B cell (primary cell): ENCODE data around the gene ADPRH. TPM values are rescaled to one million over a fixed set of nuclear protein-coding genes. Genes with fewer than 3 reads are reported as not detected.

Source experiments
- ATAC-seq: fragments of 200-7000 bp; cut with Tn5 transposase; one replicate; pipeline ENCODE4 v1.10.0; 2021; ENCODE audit warnings: low read depth, mild to moderate bottlenecking, moderate number of reproducible peaks, moderate library complexity
- CTCF ChIA-PET: fragments of 350-600 bp; sonication (Branson Sonifier 250); formaldehyde crosslinking; loops from one replicate; lab custom pipeline; 2021; ENCODE audit warnings: antibody characterized with exemption, inconsistent platforms; lab: Charles Lee
- POLR2A ChIA-PET: fragments of 350-600 bp; sonication (Branson Sonifier 250); formaldehyde crosslinking; loops from one replicate; lab custom pipeline; 2021; ENCODE audit warnings: antibody characterized with exemption; lab: Charles Lee
- DNase-seq: peaks from one replicate; pipeline ENCODE4 v3.0.0; 2013
- H2AFZ ChIP-seq: 2 replicates; pipeline ENCODE4 v1.6.1; 2012; ENCODE audit warnings: mild to moderate bottlenecking, low read depth, low read length; ENCODE audit not compliant: insufficient read depth, poor library complexity, severe bottlenecking
- H3K27ac ChIP-seq, 2 donors: 1 replicate in 1 of 2; 2 replicates in 1 of 2; pipeline ENCODE4 v1.5.1; 2012 to 2013; ENCODE audit warnings: low read length in 2 of 2, mild to moderate bottlenecking in 2 of 2, moderate library complexity in 1 of 2
- H3K27me3 ChIP-seq, 4 experiments: fragments of 200-600 bp in 1 of 4; sonication (generic) in 1 of 4; replicated peaks in 1 of 4; 1 replicate in 2 of 4; 2 replicates in 2 of 4; pipeline versions ENCODE4 v1.6.1 to v1.7.0; 2013 to 2016; ENCODE audit warnings: low read length in 3 of 4, mild to moderate bottlenecking in 2 of 4, mixed read lengths in 1 of 4, moderate library complexity in 1 of 4; ENCODE audit not compliant: insufficient read depth in 4 of 4, control insufficient read depth in 3 of 4; ENCODE audit errors: control extremely low read depth in 1 of 4
- H3K36me3 ChIP-seq, 2 experiments: replicated peaks in 1 of 2; 1 replicate in 1 of 2; 2 replicates in 1 of 2; pipeline versions ENCODE4 v1.6.1 to v1.7.1; 2013; ENCODE audit warnings: low read length in 1 of 2; ENCODE audit not compliant: insufficient read depth in 2 of 2, control insufficient read depth in 1 of 2; ENCODE audit errors: control extremely low read depth in 1 of 2, extremely low read depth in 1 of 2
- H3K4me1 ChIP-seq, 2 donors: fragments of 200-600 bp in 1 of 2; sonication (generic) in 1 of 2; 1 replicate in 1 of 2; 2 replicates in 1 of 2; pipeline versions ENCODE4 v1.5.1 to v1.6.1; 2013 to 2017; ENCODE audit warnings: low read length in 2 of 2; ENCODE audit not compliant: control insufficient read depth in 2 of 2, insufficient read depth in 2 of 2
- H3K4me2 ChIP-seq: replicated peaks from 2 replicates; pipeline ENCODE3; 2012; ENCODE audit warnings: mild to moderate bottlenecking, low read depth, low read length; ENCODE audit not compliant: poor library complexity, severe bottlenecking
- H3K4me3 ChIP-seq, 5 experiments: fragments of 200-600 bp in 1 of 5; sonication (generic) in 1 of 5; 1 replicate in 3 of 5; 2 replicates in 2 of 5; pipeline versions ENCODE4 v1.5.1 to v1.7.0; 2011 to 2016; ENCODE audit warnings: low read length in 4 of 5, mild to moderate bottlenecking in 4 of 5, low read depth in 2 of 5, control low read depth in 1 of 5, moderate library complexity in 1 of 5; ENCODE audit not compliant: insufficient read depth in 1 of 5; ENCODE audit errors: control extremely low read depth in 1 of 5, extremely low read depth in 1 of 5
- H3K79me2 ChIP-seq: fragments of 200-600 bp; sonication (generic); one replicate; pipeline ENCODE4 v1.6.0; 2016; ENCODE audit warnings: low read length; ENCODE audit not compliant: control insufficient read depth, insufficient read depth
- H3K9ac ChIP-seq: fragments of 200-600 bp; sonication (generic); 2 replicates; pipeline ENCODE4 v1.6.1; 2017; ENCODE audit warnings: mild to moderate bottlenecking, low read length, moderate library complexity
- H3K9me3 ChIP-seq, 3 donors: one replicate each; pipeline versions ENCODE4 v1.6.1 to v1.7.1; 2013; ENCODE audit warnings: low read length in 2 of 3; ENCODE audit not compliant: control insufficient read depth in 2 of 3, insufficient read depth in 1 of 3; ENCODE audit errors: control extremely low read depth in 1 of 3
- H4K20me1 ChIP-seq: 2 replicates; pipeline ENCODE4 v1.6.0; 2012; ENCODE audit warnings: mild to moderate bottlenecking, low read length; ENCODE audit not compliant: insufficient read depth, control insufficient read depth, poor library complexity, severe bottlenecking
- H3K27ac Mint-ChIP-seq: one replicate; pipeline ENCODE4 v1.8.0; 2021; ENCODE audit warnings: mixed read lengths
- H3K27me3 Mint-ChIP-seq: one replicate; pipeline ENCODE4 v1.8.0; 2021; ENCODE audit warnings: mixed read lengths
- H3K4me1 Mint-ChIP-seq: one replicate; pipeline ENCODE4 v1.8.0; 2021; ENCODE audit warnings: mixed read lengths
- H3K4me3 Mint-ChIP-seq: one replicate; pipeline ENCODE4 v1.8.0; 2021; ENCODE audit warnings: mixed read lengths
- H3K9me3 Mint-ChIP-seq: one replicate; pipeline ENCODE4 v1.8.0; 2022; ENCODE audit warnings: mixed read lengths; ENCODE audit not compliant: insufficient read depth
- CTCF ChIP-seq: fragments of 200-600 bp; IDR thresholded peaks from one replicate; pipeline ENCODE4 v1.8.0; 2022; ENCODE audit warnings: antibody characterized with exemption, mild to moderate bottlenecking
- EZH2 ChIP-seq: IDR thresholded peaks from 2 replicates; pipeline ENCODE4 v1.6.1; 2012; ENCODE audit warnings: borderline replicate concordance, low read depth, mild to moderate bottlenecking, moderate library complexity, low read length; ENCODE audit not compliant: insufficient read depth, poor library complexity, severe bottlenecking
- WGBS: methylation state at CpG from one replicate; pipeline ENCODE4 v1.1.5; 2013; ENCODE audit warnings: missing lambda C conversion rate; ENCODE audit not compliant: insufficient coverage; 5-methylcytosine and 5-hydroxymethylcytosine counted together
- intact Hi-C: fragments of 100-400 bp; cut with micrococcal nuclease; formaldehyde crosslinking; loops from one replicate; pipeline ENCODE4 v1.10.0; 2022
- polyA plus RNA-seq: library from polyadenylated mRNA; depleted of rRNA; stranded (reverse); fragments of >200 nt; gene quantifications from 2 replicates; pipeline ENCODE4 v1.2.3, GENCODE V29; 2012
- total RNA-seq, 2 donors: library from RNA; stranded (reverse); fragments of 120-200 nt in 1 of 2; gene quantifications; 1 replicate in 1 of 2; 2 replicates in 1 of 2; pipeline versions ENCODE4 v1.2.3 to v1.2.4, GENCODE V29; 2013 to 2022

Gene ADPRH
- total and polyA plus RNA-seq, 2 donors (not counting 1 experiment from before 2014, with no cell fraction given) = 10.0 to 24.5 TPM

GRCh38 chr3:119626196-119626595 is 46.9 kb downstream of the ADPRH start:
- no peak overlapping the region for H2AFZ ChIP-seq
- DNase-seq (no peak), ATAC-seq (no peak)
- H4K20me1 ChIP-seq = no peaks in the 10 kb centered on the region
- WGBS = 100% methylated on average over 1 of the region's 1 CpG
- ChIA-PET CTCF (interaction anchor here (1.0 kb wide), 1 partner anchor 24 kb away, joined by 4 read pairs; no protein-coding TSS in a partner anchor), POLR2A (interaction anchor here (0.9 kb wide), 1 partner anchor 45 kb away, joined by 3 read pairs; no protein-coding TSS in a partner anchor)
- no peak overlapping the region for H3K4me3 ChIP-seq
- H3K4me3 Mint-ChIP-seq = no peak overlapping the region
- H3K27ac Mint-ChIP-seq = peak overlapping the region; percentile 68
- no peak overlapping the region for H3K27ac ChIP-seq
- H3K4me2 ChIP-seq = no peak overlapping the region
- no peaks in the 10 kb centered on the region for H3K27me3 ChIP-seq
- no peaks in the 10 kb centered on the region for H3K79me2 ChIP-seq
- intact Hi-C loops = loop anchor here (5.0 kb wide), 1 partner anchor 39 kb away; no protein-coding TSS in a partner anchor
- TF ChIP-seq CTCF = no peak
- TF ChIP-seq EZH2 = no peak
- peaks cover 46% of the 10 kb centered on the region for H3K4me1 Mint-ChIP-seq
- H3K9ac ChIP-seq = no peak overlapping the region
- H3K27me3 Mint-ChIP-seq = no peaks in the 10 kb centered on the region
- peaks cover 29 to 30% of the 10 kb centered on the region in 2 donors for H3K4me1 ChIP-seq
- H3K9me3 Mint-ChIP-seq = no peaks in the 10 kb centered on the region
- no peaks in the 10 kb centered on the region for H3K9me3 ChIP-seq
- H3K36me3 ChIP-seq = no peaks in the 10 kb centered on the region

GRCh38 chr3:119627461-119627860 is 48.2 kb downstream of the ADPRH start:
- H3K9me3 Mint-ChIP-seq = no peaks in the 10 kb centered on the region

More at GRCh38 chr3:119627461-119627860, 48.2 kb downstream of the ADPRH start:
- Histone ChIP-seq H3K27ac (peak overlapping the region; percentile 2 to 83), H3K9me3 (no peaks in the 10 kb centered on the region), H3K9ac (peak overlapping the region; percentile 37), H3K4me2 (peak overlapping the region; percentile 60), H3K36me3 (no peaks in the 10 kb centered on the region), H4K20me1 (no peaks in the 10 kb centered on the region), H3K4me3 (peak overlapping the region in 2 of 5 experiments; percentile 40 to 51), H3K4me1 (peaks cover 29 to 30% of the 10 kb centered on the region in 2 donors), H2AFZ (peak overlapping the region; percentile 55), H3K79me2 (no peaks in the 10 kb centered on the region), H3K27me3 (no peaks in the 10 kb centered on the region)
- DNase-seq = peak; percentile 60
- ATAC-seq = no peak
- TF ChIP-seq CTCF (no peak), EZH2 (no peak)
- Mint-ChIP-seq H3K27ac (peak overlapping the region; percentile 90), H3K4me3 (peak overlapping the region; percentile 73), H3K4me1 (peaks cover 46% of the 10 kb centered on the region), H3K27me3 (no peaks in the 10 kb centered on the region)
- CTCF ChIA-PET = interaction anchor here (0.9 to 2.0 kb wide), 6 partner anchors 26 to 743 kb away, joined by 3 to 7 read pairs (median 4); partner anchors contain the start of gene CD80
- intact Hi-C loops = loop anchor here (5.0 kb wide), 1 partner anchor 40 kb away; no protein-coding TSS in a partner anchor
- POLR2A ChIA-PET = interaction anchor here (0.6 kb wide), 1 partner anchor 129 kb away, joined by 7 read pairs; the partner anchor contains the start of gene TIMMDC1
- WGBS = 18% methylated on average over 6 of the region's 8 CpGs
